ENCODE data around the gene GDPGP1. TPM values are rescaled to one million over a fixed set of nuclear protein-coding genes. Genes with fewer than 3 reads are reported as not detected.

GDPGP1 gene
- total RNA-seq, 2 donors from 2014 or later: 4.8 to 5.4 TPM

DNA sequence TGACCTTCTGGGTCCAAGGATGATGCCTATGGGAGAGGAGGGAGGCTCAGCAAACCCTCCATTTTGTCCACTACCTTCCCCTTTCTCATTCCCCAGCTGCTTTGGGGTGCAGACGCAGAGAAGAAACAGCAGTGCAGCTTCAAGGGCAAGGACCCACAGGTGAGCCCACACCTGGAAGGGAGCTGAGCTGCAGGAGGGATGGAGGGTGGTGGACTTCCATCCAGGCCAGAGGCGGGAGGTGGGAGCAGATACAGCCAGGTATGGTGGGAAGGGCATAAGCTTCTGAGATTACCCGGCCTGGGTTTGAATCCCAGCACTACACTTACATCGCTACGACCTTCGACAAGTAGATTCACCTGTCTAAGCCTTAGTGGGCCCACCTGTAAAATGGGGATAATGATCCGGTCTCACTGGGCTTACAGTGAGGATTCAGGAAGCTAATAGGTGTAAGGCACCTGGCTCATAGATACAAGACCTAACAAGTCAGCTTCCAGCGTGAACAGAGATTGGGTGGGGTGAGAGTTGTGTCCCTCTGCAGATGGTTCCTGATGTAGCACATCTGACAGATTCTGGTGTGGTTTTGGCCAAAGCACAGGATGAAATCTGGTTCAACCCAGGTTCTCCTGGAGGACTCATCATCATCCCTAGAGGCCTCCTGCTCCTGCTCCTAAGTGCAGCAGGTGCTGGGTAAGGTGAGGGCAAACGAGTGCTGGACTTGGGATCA lies 16.2 kb upstream of the GDPGP1 start:
- Mint-ChIP-seq H3K4me1 (no peaks in the 10 kb centered on the region), H3K27me3 (ENCODE audit: insufficient read depth) (no peaks in the 10 kb centered on the region), H3K4me3 (no peak overlapping the region), H3K27ac (no peak overlapping the region), H3K36me3 (ENCODE audit: low read depth) (peaks cover 9% of the 10 kb centered on the region), H3K9me3 (no peaks in the 10 kb centered on the region)
- Histone ChIP-seq H3K4me1 (ENCODE audit: control insufficient read depth, insufficient read depth, low read length) (peaks cover 5% of the 10 kb centered on the region), H3K27me3 (ENCODE audit: control insufficient read depth, insufficient read depth, low read length, poor library complexity, severe bottlenecking) (no peaks in the 10 kb centered on the region), H3K4me3 (ENCODE audit: low read length) (no peak overlapping the region), H3K36me3 (ENCODE audit: control insufficient read depth, insufficient read depth, low read length) (no peaks in the 10 kb centered on the region), H3K9me3 (ENCODE audit: control insufficient read depth, low read length) (no peaks in the 10 kb centered on the region), H3K27ac (ENCODE audit: low read depth, low read length) (no peak overlapping the region), H3K9ac (ENCODE audit: extremely low read depth, low read length, poor library complexity, severe bottlenecking) (no peak overlapping the region)
- WGBS, 2 experiments (ENCODE audit: insufficient coverage in 1 of 2, insufficient read length in 1 of 2): 93 to 100% methylated on average over 6 to 9 of the region's 9 CpGs
- TF ChIP-seq, protein P1, sequence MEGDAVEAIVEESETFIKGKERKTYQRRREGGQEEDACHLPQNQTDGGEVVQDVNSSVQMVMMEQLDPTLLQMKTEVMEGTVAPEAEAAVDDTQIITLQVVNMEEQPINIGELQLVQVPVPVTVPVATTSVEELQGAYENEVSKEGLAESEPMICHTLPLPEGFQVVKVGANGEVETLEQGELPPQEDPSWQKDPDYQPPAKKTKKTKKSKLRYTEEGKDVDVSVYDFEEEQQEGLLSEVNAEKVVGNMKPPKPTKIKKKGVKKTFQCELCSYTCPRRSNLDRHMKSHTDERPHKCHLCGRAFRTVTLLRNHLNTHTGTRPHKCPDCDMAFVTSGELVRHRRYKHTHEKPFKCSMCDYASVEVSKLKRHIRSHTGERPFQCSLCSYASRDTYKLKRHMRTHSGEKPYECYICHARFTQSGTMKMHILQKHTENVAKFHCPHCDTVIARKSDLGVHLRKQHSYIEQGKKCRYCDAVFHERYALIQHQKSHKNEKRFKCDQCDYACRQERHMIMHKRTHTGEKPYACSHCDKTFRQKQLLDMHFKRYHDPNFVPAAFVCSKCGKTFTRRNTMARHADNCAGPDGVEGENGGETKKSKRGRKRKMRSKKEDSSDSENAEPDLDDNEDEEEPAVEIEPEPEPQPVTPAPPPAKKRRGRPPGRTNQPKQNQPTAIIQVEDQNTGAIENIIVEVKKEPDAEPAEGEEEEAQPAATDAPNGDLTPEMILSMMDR (conservative IDR thresholded peaks at IDR 0.05): no peak
- no peak for DNase-seq

- Mint-ChIP-seq H3K4me1 (no peaks in the 10 kb centered on the region), H3K9me3 (no peaks in the 10 kb centered on the region), H3K27me3 (ENCODE audit: insufficient read depth) (no peaks in the 10 kb centered on the region), H3K27ac (no peak overlapping the region), H3K36me3 (ENCODE audit: low read depth) (peaks cover 20% of the 10 kb centered on the region), H3K4me3 (no peak overlapping the region)
- Histone ChIP-seq H3K9me3 (ENCODE audit: control insufficient read depth, low read length) (no peaks in the 10 kb centered on the region), H3K4me3 (ENCODE audit: low read length) (no peak overlapping the region), H3K9ac (ENCODE audit: extremely low read depth, low read length, poor library complexity, severe bottlenecking) (no peak overlapping the region), H3K27ac (ENCODE audit: low read depth, low read length) (no peak overlapping the region), H3K4me1 (ENCODE audit: control insufficient read depth, insufficient read depth, low read length) (no peaks in the 10 kb centered on the region), H3K36me3 (ENCODE audit: control insufficient read depth, insufficient read depth, low read length) (no peaks in the 10 kb centered on the region), H3K27me3 (ENCODE audit: control insufficient read depth, insufficient read depth, low read length, poor library complexity, severe bottlenecking) (no peaks in the 10 kb centered on the region)
- 66 to 70% methylated on average over 11 to 17 of the region's 17 CpGs for WGBS, 2 experiments (ENCODE audit: insufficient coverage in 1 of 2, insufficient read length in 1 of 2)
- peak; percentile 86 for DNase-seq
- TF ChIP-seq, protein P1 (conservative IDR thresholded peaks at IDR 0.05): peak; percentile 87
Measured at GRCh38 chr15:90219421-90220141, 14.4 kb upstream of the GDPGP1 start.

- Histone ChIP-seq H3K9ac (ENCODE audit: extremely low read depth, low read length, poor library complexity, severe bottlenecking) (no peak overlapping the region), H3K36me3 (ENCODE audit: control insufficient read depth, insufficient read depth, low read length) (peaks cover 3% of the 10 kb centered on the region), H3K27ac (ENCODE audit: low read depth, low read length) (no peak overlapping the region), H3K4me1 (ENCODE audit: control insufficient read depth, insufficient read depth, low read length) (no peaks in the 10 kb centered on the region), H3K27me3 (ENCODE audit: control insufficient read depth, insufficient read depth, low read length, poor library complexity, severe bottlenecking) (no peaks in the 10 kb centered on the region), H3K4me3 (ENCODE audit: low read length) (no peak overlapping the region), H3K9me3 (ENCODE audit: control insufficient read depth, low read length) (no peaks in the 10 kb centered on the region)
- H3K27me3 Mint-ChIP-seq (ENCODE audit: insufficient read depth): no peaks in the 10 kb centered on the region
- peak; percentile 91 for DNase-seq
- H3K27ac Mint-ChIP-seq: no peak overlapping the region
- no peaks in the 10 kb centered on the region for H3K9me3 Mint-ChIP-seq
- H3K4me3 Mint-ChIP-seq: no peak overlapping the region
- 73% methylated on average over 12 to 14 of the region's 14 CpGs for WGBS, 2 experiments (ENCODE audit: insufficient coverage in 1 of 2, insufficient read length in 1 of 2)
- H3K4me1 Mint-ChIP-seq: no peaks in the 10 kb centered on the region
- TF ChIP-seq, protein P1 (conservative IDR thresholded peaks at IDR 0.05): peak; percentile 81
- H3K36me3 Mint-ChIP-seq (ENCODE audit: low read depth): peaks cover 25% of the 10 kb centered on the region
Measured at GRCh38 chr15:90221246-90221900, 12.6 kb upstream of the GDPGP1 start.

Measured in endodermal cell (in vitro differentiated cells).